ENCODE measurements around the gene RNASEH1. TPM values are rescaled to one million over a fixed set of nuclear protein-coding genes. Genes with fewer than 3 reads are reported as not detected.

The RNASEH1 gene
- total and polyA plus RNA-seq, 4 donors: 10.2 to 18.7 (median 12.9) TPM

GRCh38 chr2:3601561-3602271, 43.6 kb upstream of the RNASEH1 start:
- no peak overlapping the region for H3K9ac ChIP-seq (ENCODE audit: low read depth in 1 of 2, low read length in 2 of 2)
- H3K4me3 ChIP-seq (ENCODE audit: low read depth in 1 of 3, low read length in 3 of 3): no peak overlapping the region
- WGBS: 78% methylated on average over 22 of the region's 22 CpGs
- TF ChIP-seq EGR1 (IDR thresholded peaks at IDR 0.05; ENCODE audit: low read depth in 2 of 2): no peak
- TF ChIP-seq HNF4G (IDR thresholded peaks at IDR 0.05): no peak
- no peak for TF ChIP-seq YY1 (IDR thresholded peaks at IDR 0.05)
- peak overlapping the region; percentile 37 to 69 for H3K27ac ChIP-seq (ENCODE audit: low read depth in 1 of 2, low read length in 2 of 2)
- no peaks in the 10 kb centered on the region for H3K27me3 ChIP-seq (ENCODE audit: control insufficient read depth in 4 of 4, insufficient read depth in 4 of 4, low read length in 3 of 4)
- H3K36me3 ChIP-seq (ENCODE audit: control insufficient read depth in 4 of 4, insufficient read depth in 3 of 4, low read depth in 1 of 4, low read length in 3 of 4): no peaks in the 10 kb centered on the region
- no peaks in the 10 kb centered on the region for H3K9me3 ChIP-seq (ENCODE audit: control insufficient read depth in 4 of 4, low read length in 3 of 4)
- DNase-seq (ENCODE audit: low spot score): no peak
- H3K4me1 ChIP-seq (ENCODE audit: control insufficient read depth in 4 of 4, insufficient read depth in 4 of 4, low read length in 3 of 4): peaks cover 3 to 33% (median 22%) of the 10 kb centered on the region in 4 donors

- peak overlapping the region; percentile 33 to 50 for H3K27ac ChIP-seq (ENCODE audit: low read depth in 1 of 2, low read length in 2 of 2)
- no peaks in the 10 kb centered on the region for H3K9me3 ChIP-seq (ENCODE audit: control insufficient read depth in 4 of 4, low read length in 3 of 4)
- DNase-seq (ENCODE audit: low spot score): no peak
- H3K36me3 ChIP-seq (ENCODE audit: control insufficient read depth in 4 of 4, insufficient read depth in 3 of 4, low read depth in 1 of 4, low read length in 3 of 4): no peaks in the 10 kb centered on the region
- 83% methylated on average over 11 of the region's 11 CpGs for WGBS
- peaks cover 3 to 24% (median 16%) of the 10 kb centered on the region in 4 donors for H3K4me1 ChIP-seq (ENCODE audit: control insufficient read depth in 4 of 4, insufficient read depth in 4 of 4, low read length in 3 of 4)
- no peak overlapping the region for H3K9ac ChIP-seq (ENCODE audit: low read depth in 1 of 2, low read length in 2 of 2)
- no peaks in the 10 kb centered on the region for H3K27me3 ChIP-seq (ENCODE audit: control insufficient read depth in 4 of 4, insufficient read depth in 4 of 4, low read length in 3 of 4)
- H3K4me3 ChIP-seq (ENCODE audit: low read depth in 1 of 3, low read length in 3 of 3): no peak overlapping the region
- TF ChIP-seq EGR1 (IDR thresholded peaks at IDR 0.05; ENCODE audit: low read depth in 2 of 2): no peak
- no peak for TF ChIP-seq MAX (IDR thresholded peaks at IDR 0.05)
- TF ChIP-seq GABPA (IDR thresholded peaks at IDR 0.05 in 1 of 2, conservative IDR thresholded peaks at IDR 0.05 in 1 of 2): no peak
- no peak for TF ChIP-seq YY1 (IDR thresholded peaks at IDR 0.05)
- no peak for TF ChIP-seq NR2F2 (IDR thresholded peaks at IDR 0.05)
- TF ChIP-seq SP1 (IDR thresholded peaks at IDR 0.05): no peak
- TF ChIP-seq RAD21 (IDR thresholded peaks at IDR 0.05): no peak
- TF ChIP-seq JUND (IDR thresholded peaks at IDR 0.05): no peak
These were observed 42.2 kb upstream of the RNASEH1 start for GRCh38 chr2:3600256-3600855.

- Histone ChIP-seq H3K27ac (ENCODE audit: low read depth in 1 of 2, low read length in 2 of 2) (peak overlapping the region; percentile 59 to 61), H3K4me3 (ENCODE audit: low read depth in 1 of 3, low read length in 3 of 3) (no peak overlapping the region)
- WGBS: 83% methylated on average over 22 of the region's 22 CpGs
These were observed 41.0 kb upstream of the RNASEH1 start for GRCh38 chr2:3598912-3599854.

More at GRCh38 chr2:3598912-3599854, 41.0 kb upstream of the RNASEH1 start:
- H3K9ac ChIP-seq (ENCODE audit: low read depth in 1 of 2, low read length in 2 of 2): no peak overlapping the region
- H3K27me3 ChIP-seq (ENCODE audit: control insufficient read depth in 4 of 4, insufficient read depth in 4 of 4, low read length in 3 of 4): no peaks in the 10 kb centered on the region
- H3K9me3 ChIP-seq (ENCODE audit: control insufficient read depth in 4 of 4, low read length in 3 of 4): no peaks in the 10 kb centered on the region
- H3K36me3 ChIP-seq (ENCODE audit: control insufficient read depth in 4 of 4, insufficient read depth in 3 of 4, low read depth in 1 of 4, low read length in 3 of 4): no peaks in the 10 kb centered on the region
- DNase-seq (ENCODE audit: low spot score): no peak
- H3K4me1 ChIP-seq (ENCODE audit: control insufficient read depth in 4 of 4, insufficient read depth in 4 of 4, low read length in 3 of 4): peaks cover under 1 to 22% (median 12%) of the 10 kb centered on the region in 4 donors
- TF ChIP-seq MAX (IDR thresholded peaks at IDR 0.05) (no peak), FOXA2 (IDR thresholded peaks at IDR 0.05) (no peak), ATF3 (IDR thresholded peaks at IDR 0.05) (no peak), EGR1 (IDR thresholded peaks at IDR 0.05; ENCODE audit: low read depth in 2 of 2) (no peak), CTCF (IDR thresholded peaks at IDR 0.05; ENCODE audit: low read depth, low read length, missing input control) (no peak), RAD21 (IDR thresholded peaks at IDR 0.05) (no peak), HNF4A (conservative IDR thresholded peaks at IDR 0.05) (no peak)
